Hepatocyte (in vitro differentiated cells): Measurements from ENCODE around the gene EIF4E3.

Source experiments
- CTCF ChIP-seq: fragments of 200-600 bp; sonication (generic); IDR thresholded peaks from 2 replicates; pipeline ENCODE4 v1.5.1; 2016; ENCODE audit warnings: antibody characterized with exemption, mild to moderate bottlenecking; ENCODE audit not compliant: poor library complexity
- EZH2phosphoT487 ChIP-seq: fragments of 200-600 bp; sonication (generic); IDR thresholded peaks from one replicate; pipeline ENCODE4 v1.6.1; 2018; ENCODE audit warnings: antibody characterized with exemption, mild to moderate bottlenecking, low read depth, moderate library complexity; ENCODE audit not compliant: unreplicated experiment, severe bottlenecking

GRCh38 chr3:71659864-71660591 lies 65.2 kb downstream of the EIF4E3 start:
- TF ChIP-seq CTCF: no peak
- no peak for TF ChIP-seq EZH2phosphoT487
